Measurements from ENCODE around the gene COL7A1. TPM values are rescaled to one million over a fixed set of nuclear protein-coding genes. Genes with fewer than 3 reads are reported as not detected.

Gene COL7A1
- total and polyA plus RNA-seq, 2 experiments from 2014 or later = 4.0 to 7.9 TPM

DNA sequence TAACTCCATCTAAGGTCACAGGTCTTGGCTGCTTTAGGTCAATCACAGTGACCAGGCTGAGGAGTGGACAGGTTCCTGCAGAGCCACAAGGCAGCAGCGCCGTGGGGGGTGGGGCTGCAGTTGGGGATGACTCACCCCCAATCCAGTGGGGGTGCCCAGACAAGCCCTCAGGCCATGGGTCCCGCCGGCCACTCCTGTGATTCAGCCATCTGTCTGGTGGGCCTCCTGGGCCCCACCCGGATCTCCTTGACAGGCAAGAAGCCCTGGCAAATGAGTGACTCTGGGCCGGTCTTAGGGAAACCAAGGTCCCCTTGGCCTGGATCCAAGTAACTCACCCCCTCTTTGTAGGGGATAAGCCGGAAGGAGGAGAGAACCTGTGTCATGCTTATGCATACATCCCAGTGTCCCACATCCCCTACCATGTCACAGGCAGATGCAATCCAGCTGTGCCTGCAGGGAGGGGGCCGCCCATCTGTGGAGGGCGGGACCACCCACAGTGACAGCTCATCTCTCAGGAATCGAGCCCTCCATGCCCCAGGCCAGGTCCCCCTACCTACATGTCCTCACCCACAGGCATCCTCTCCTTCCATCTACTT is 495 bp upstream of the COL7A1 start:
- ATAC-seq = peak; percentile 20
- H3K4me1 Mint-ChIP-seq = peaks cover 12% of the 10 kb centered on the region
- no peak overlapping the region for H3K27ac ChIP-seq (ENCODE audit: low read depth)
- H3K27me3 Mint-ChIP-seq (ENCODE audit: insufficient read depth, low read depth, poor library complexity) = peaks cover 23% of the 10 kb centered on the region
- peak overlapping the region; percentile 59 for H3K4me3 ChIP-seq
- peaks cover 17% of the 10 kb centered on the region; the same call in 1 of the 2 replicates for H3K4me1 ChIP-seq (ENCODE audit: insufficient read depth)
- peaks cover 11% of the 10 kb centered on the region; the same call in 1 of the 2 replicates for H3K27me3 ChIP-seq (ENCODE audit: insufficient read depth)
- no peaks in the 10 kb centered on the region for H3K79me2 ChIP-seq (replicated peaks; ENCODE audit: insufficient read depth)
- no peaks in the 10 kb centered on the region for H3K9me2 ChIP-seq (ENCODE audit: insufficient read depth)
- 0 out of 2 replicates have a peak, but pooled peaks cover 7% of the 10 kb centered on the region for H3F3A ChIP-seq (replicated peaks; ENCODE audit: low read depth)
- DNase-seq (ENCODE audit: low spot score) = peak; percentile 48
- no peak overlapping the region; the same call in 1 of the 2 replicates for H3K27ac Mint-ChIP-seq
- H3K36me3 ChIP-seq (ENCODE audit: insufficient read depth) = 0 out of 2 replicates have a peak, but pooled peaks cover 6% of the 10 kb centered on the region
- TF ChIP-seq NANOG (IDR thresholded peaks at IDR 0.05; ENCODE audit: borderline replicate concordance) = no peak
- no peak for TF ChIP-seq POLR2AphosphoS5 (IDR thresholded peaks at IDR 0.05; ENCODE audit: low read depth)
- no peak for TF ChIP-seq ZNF331 (CRISPR knock-in tag; IDR thresholded peaks at IDR 0.05; ENCODE audit: low read depth)
- TF ChIP-seq STAT1 (IDR thresholded peaks at IDR 0.05; ENCODE audit: unreplicated experiment) = no peak
- TF ChIP-seq, protein P1, sequence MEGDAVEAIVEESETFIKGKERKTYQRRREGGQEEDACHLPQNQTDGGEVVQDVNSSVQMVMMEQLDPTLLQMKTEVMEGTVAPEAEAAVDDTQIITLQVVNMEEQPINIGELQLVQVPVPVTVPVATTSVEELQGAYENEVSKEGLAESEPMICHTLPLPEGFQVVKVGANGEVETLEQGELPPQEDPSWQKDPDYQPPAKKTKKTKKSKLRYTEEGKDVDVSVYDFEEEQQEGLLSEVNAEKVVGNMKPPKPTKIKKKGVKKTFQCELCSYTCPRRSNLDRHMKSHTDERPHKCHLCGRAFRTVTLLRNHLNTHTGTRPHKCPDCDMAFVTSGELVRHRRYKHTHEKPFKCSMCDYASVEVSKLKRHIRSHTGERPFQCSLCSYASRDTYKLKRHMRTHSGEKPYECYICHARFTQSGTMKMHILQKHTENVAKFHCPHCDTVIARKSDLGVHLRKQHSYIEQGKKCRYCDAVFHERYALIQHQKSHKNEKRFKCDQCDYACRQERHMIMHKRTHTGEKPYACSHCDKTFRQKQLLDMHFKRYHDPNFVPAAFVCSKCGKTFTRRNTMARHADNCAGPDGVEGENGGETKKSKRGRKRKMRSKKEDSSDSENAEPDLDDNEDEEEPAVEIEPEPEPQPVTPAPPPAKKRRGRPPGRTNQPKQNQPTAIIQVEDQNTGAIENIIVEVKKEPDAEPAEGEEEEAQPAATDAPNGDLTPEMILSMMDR (conservative IDR thresholded peaks at IDR 0.05; ENCODE audit: low read depth in 2 of 2) = no peak
- TF ChIP-seq, protein P2, sequence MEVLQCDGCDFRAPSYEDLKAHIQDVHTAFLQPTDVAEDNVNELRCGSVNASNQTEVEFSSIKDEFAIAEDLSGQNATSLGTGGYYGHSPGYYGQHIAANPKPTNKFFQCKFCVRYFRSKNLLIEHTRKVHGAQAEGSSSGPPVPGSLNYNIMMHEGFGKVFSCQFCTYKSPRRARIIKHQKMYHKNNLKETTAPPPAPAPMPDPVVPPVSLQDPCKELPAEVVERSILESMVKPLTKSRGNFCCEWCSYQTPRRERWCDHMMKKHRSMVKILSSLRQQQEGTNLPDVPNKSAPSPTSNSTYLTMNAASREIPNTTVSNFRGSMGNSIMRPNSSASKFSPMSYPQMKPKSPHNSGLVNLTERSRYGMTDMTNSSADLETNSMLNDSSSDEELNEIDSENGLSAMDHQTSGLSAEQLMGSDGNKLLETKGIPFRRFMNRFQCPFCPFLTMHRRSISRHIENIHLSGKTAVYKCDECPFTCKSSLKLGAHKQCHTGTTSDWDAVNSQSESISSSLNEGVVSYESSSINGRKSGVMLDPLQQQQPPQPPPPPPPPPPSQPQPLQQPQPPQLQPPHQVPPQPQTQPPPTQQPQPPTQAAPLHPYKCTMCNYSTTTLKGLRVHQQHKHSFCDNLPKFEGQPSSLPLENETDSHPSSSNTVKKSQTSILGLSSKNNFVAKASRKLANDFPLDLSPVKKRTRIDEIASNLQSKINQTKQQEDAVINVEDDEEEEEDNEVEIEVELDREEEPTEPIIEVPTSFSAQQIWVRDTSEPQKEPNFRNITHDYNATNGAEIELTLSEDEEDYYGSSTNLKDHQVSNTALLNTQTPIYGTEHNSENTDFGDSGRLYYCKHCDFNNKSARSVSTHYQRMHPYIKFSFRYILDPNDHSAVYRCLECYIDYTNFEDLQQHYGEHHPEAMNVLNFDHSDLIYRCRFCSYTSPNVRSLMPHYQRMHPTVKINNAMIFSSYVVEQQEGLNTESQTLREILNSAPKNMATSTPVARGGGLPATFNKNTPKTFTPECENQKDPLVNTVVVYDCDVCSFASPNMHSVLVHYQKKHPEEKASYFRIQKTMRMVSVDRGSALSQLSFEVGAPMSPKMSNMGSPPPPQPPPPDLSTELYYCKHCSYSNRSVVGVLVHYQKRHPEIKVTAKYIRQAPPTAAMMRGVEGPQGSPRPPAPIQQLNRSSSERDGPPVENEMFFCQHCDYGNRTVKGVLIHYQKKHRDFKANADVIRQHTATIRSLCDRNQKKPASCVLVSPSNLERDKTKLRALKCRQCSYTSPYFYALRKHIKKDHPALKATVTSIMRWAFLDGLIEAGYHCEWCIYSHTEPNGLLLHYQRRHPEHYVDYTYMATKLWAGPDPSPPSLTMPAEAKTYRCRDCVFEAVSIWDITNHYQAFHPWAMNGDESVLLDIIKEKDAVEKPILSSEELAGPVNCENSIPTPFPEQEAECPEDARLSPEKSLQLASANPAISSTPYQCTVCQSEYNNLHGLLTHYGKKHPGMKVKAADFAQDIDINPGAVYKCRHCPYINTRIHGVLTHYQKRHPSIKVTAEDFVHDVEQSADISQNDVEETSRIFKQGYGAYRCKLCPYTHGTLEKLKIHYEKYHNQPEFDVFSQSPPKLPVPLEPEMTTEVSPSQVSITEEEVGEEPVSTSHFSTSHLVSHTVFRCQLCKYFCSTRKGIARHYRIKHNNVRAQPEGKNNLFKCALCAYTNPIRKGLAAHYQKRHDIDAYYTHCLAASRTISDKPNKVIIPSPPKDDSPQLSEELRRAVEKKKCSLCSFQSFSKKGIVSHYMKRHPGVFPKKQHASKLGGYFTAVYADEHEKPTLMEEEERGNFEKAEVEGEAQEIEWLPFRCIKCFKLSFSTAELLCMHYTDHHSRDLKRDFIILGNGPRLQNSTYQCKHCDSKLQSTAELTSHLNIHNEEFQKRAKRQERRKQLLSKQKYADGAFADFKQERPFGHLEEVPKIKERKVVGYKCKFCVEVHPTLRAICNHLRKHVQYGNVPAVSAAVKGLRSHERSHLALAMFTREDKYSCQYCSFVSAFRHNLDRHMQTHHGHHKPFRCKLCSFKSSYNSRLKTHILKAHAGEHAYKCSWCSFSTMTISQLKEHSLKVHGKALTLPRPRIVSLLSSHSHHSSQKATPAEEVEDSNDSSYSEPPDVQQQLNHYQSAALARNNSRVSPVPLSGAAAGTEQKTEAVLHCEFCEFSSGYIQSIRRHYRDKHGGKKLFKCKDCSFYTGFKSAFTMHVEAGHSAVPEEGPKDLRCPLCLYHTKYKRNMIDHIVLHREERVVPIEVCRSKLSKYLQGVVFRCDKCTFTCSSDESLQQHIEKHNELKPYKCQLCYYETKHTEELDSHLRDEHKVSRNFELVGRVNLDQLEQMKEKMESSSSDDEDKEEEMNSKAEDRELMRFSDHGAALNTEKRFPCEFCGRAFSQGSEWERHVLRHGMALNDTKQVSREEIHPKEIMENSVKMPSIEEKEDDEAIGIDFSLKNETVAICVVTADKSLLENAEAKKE (CRISPR knock-in tag; IDR thresholded peaks at IDR 0.05) = no peak
- TF ChIP-seq ZNF114 (CRISPR knock-in tag; IDR thresholded peaks at IDR 0.05) = no peak
- TF ChIP-seq EZH2phosphoT487 (IDR thresholded peaks at IDR 0.05; ENCODE audit: unreplicated experiment) = no peak
- TF ChIP-seq EZH2 (IDR thresholded peaks at IDR 0.05; ENCODE audit: low read depth, unreplicated experiment) = no peak
- no peak for TF ChIP-seq JUNB (IDR thresholded peaks at IDR 0.05; ENCODE audit: unreplicated experiment)
- TF ChIP-seq, protein P3, sequence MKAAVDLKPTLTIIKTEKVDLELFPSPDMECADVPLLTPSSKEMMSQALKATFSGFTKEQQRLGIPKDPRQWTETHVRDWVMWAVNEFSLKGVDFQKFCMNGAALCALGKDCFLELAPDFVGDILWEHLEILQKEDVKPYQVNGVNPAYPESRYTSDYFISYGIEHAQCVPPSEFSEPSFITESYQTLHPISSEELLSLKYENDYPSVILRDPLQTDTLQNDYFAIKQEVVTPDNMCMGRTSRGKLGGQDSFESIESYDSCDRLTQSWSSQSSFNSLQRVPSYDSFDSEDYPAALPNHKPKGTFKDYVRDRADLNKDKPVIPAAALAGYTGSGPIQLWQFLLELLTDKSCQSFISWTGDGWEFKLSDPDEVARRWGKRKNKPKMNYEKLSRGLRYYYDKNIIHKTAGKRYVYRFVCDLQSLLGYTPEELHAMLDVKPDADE (IDR thresholded peaks at IDR 0.05) = no peak
- no peak for TF ChIP-seq CREB1 (CRISPR knock-in tag; IDR thresholded peaks at IDR 0.05; ENCODE audit: low read depth)
- TF ChIP-seq, protein P4, sequence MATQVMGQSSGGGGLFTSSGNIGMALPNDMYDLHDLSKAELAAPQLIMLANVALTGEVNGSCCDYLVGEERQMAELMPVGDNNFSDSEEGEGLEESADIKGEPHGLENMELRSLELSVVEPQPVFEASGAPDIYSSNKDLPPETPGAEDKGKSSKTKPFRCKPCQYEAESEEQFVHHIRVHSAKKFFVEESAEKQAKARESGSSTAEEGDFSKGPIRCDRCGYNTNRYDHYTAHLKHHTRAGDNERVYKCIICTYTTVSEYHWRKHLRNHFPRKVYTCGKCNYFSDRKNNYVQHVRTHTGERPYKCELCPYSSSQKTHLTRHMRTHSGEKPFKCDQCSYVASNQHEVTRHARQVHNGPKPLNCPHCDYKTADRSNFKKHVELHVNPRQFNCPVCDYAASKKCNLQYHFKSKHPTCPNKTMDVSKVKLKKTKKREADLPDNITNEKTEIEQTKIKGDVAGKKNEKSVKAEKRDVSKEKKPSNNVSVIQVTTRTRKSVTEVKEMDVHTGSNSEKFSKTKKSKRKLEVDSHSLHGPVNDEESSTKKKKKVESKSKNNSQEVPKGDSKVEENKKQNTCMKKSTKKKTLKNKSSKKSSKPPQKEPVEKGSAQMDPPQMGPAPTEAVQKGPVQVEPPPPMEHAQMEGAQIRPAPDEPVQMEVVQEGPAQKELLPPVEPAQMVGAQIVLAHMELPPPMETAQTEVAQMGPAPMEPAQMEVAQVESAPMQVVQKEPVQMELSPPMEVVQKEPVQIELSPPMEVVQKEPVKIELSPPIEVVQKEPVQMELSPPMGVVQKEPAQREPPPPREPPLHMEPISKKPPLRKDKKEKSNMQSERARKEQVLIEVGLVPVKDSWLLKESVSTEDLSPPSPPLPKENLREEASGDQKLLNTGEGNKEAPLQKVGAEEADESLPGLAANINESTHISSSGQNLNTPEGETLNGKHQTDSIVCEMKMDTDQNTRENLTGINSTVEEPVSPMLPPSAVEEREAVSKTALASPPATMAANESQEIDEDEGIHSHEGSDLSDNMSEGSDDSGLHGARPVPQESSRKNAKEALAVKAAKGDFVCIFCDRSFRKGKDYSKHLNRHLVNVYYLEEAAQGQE (IDR thresholded peaks at IDR 0.05; ENCODE audit: unreplicated experiment) = no peak
- H3K9me3 Mint-ChIP-seq = no peaks in the 10 kb centered on the region
- peak overlapping the region; percentile 60; the same call in 1 of the 3 replicates for H3K4me3 Mint-ChIP-seq
- peak overlapping the region; percentile 88 for H3K4me2 ChIP-seq
- H4K20me1 ChIP-seq (replicated peaks; ENCODE audit: insufficient read depth) = no peaks in the 10 kb centered on the region; the same call in 1 of the 2 replicates
- no peak overlapping the region for H2AFZ ChIP-seq
- H3K36me3 Mint-ChIP-seq (ENCODE audit: low read depth) = peaks cover 27% of the 10 kb centered on the region
